GM23338 (cell line): Measurements from ENCODE around the gene ADAM15. TPM values are rescaled to one million over a fixed set of nuclear protein-coding genes. Genes with fewer than 3 reads are reported as not detected.

Experiments used
- ATAC-seq: fragments of 200-7000 bp; cut with Tn5 transposase; 3 replicates; pipeline ENCODE4 v1.9.1; 2020
- DNase-seq: peaks from one replicate; pipeline ENCODE4 v3.0.0-alpha.2; 2015; ENCODE audit warnings: low spot score
- H2AFZ ChIP-seq: fragments of 200-600 bp; sonication (generic); 2 replicates; pipeline ENCODE4 v1.8.0; 2016; ENCODE audit warnings: antibody characterized with exemption, mild to moderate bottlenecking, moderate library complexity
- H3F3A ChIP-seq: fragments of 200-600 bp; sonication (generic); replicated peaks from 2 replicates; pipeline ENCODE4 v1.8.0; 2017; ENCODE audit warnings: antibody characterized with exemption, mixed run types, low read depth
- H3K27ac ChIP-seq: fragments of 200-600 bp; sonication (generic); 2 replicates; pipeline ENCODE4 v1.6.1; 2016; ENCODE audit warnings: low read depth
- H3K27me3 ChIP-seq: fragments of 200-600 bp; sonication (generic); 2 replicates; pipeline ENCODE4 v1.8.0; 2016; ENCODE audit warnings: mild to moderate bottlenecking, mixed run types, moderate library complexity; ENCODE audit not compliant: insufficient read depth
- H3K36me3 ChIP-seq: fragments of 200-600 bp; sonication (generic); 2 replicates; pipeline ENCODE4 v1.8.0; 2016; ENCODE audit warnings: mild to moderate bottlenecking; ENCODE audit not compliant: insufficient read depth
- H3K4me1 ChIP-seq: fragments of 200-600 bp; sonication (generic); 2 replicates; pipeline ENCODE4 v1.8.0; 2016; ENCODE audit warnings: mild to moderate bottlenecking, moderate library complexity; ENCODE audit not compliant: insufficient read depth
- H3K4me2 ChIP-seq: fragments of 200-600 bp; sonication (generic); 2 replicates; pipeline ENCODE4 v1.7.1; 2017; ENCODE audit warnings: mixed run types
- H3K4me3 ChIP-seq: fragments of 200-600 bp; sonication (generic); 2 replicates; pipeline ENCODE4 v1.6.1; 2016; ENCODE audit warnings: mixed run types
- H3K79me2 ChIP-seq: fragments of 200-600 bp; sonication (generic); replicated peaks from 2 replicates; pipeline ENCODE4 v1.8.0; 2017; ENCODE audit warnings: mild to moderate bottlenecking; ENCODE audit not compliant: insufficient read depth
- H3K9me2 ChIP-seq: fragments of 200-600 bp; sonication (generic); 2 replicates; pipeline ENCODE4 v1.8.0; 2017; ENCODE audit not compliant: insufficient read depth
- H4K20me1 ChIP-seq: fragments of 200-600 bp; sonication (generic); replicated peaks from 2 replicates; pipeline ENCODE4 v1.8.0; 2017; ENCODE audit warnings: mild to moderate bottlenecking; ENCODE audit not compliant: insufficient read depth
- H3K27ac Mint-ChIP-seq: 2 replicates; pipeline ENCODE4 v1.8.0; 2020; ENCODE audit warnings: inconsistent platforms, mild to moderate bottlenecking, moderate library complexity, mixed read lengths
- H3K27me3 Mint-ChIP-seq: 3 replicates; pipeline ENCODE4 v1.8.0; 2022; ENCODE audit warnings: low read depth, mild to moderate bottlenecking, moderate library complexity, mixed read lengths, inconsistent platforms; ENCODE audit not compliant: insufficient read depth, poor library complexity
- H3K36me3 Mint-ChIP-seq: 3 replicates; pipeline ENCODE4 v1.8.0; 2021; ENCODE audit warnings: low read depth, mild to moderate bottlenecking, inconsistent platforms, moderate library complexity, mixed read lengths
- H3K4me1 Mint-ChIP-seq: 3 replicates; pipeline ENCODE4 v1.8.0; 2020; ENCODE audit warnings: mild to moderate bottlenecking, inconsistent platforms, mixed read lengths
- H3K4me3 Mint-ChIP-seq: 3 replicates; pipeline ENCODE4 v1.8.0; 2021; ENCODE audit warnings: moderate library complexity, mild to moderate bottlenecking, inconsistent platforms, mixed read lengths
- H3K9me3 Mint-ChIP-seq: 3 replicates; pipeline ENCODE4 v1.8.0; 2020; ENCODE audit warnings: moderate library complexity, mild to moderate bottlenecking, inconsistent platforms, mixed read lengths
- CREB1 ChIP-seq: fragments of 250-450 bp; sonication (Bioruptor Pico); IDR thresholded peaks from 2 replicates; pipeline ENCODE4 v1.5.0; 2020; ENCODE audit warnings: low read depth, mild to moderate bottlenecking, moderate library complexity
- EZH2 ChIP-seq: fragments of 200-600 bp; sonication (generic); IDR thresholded peaks from one replicate; pipeline ENCODE4 v1.8.0; 2017; ENCODE audit warnings: antibody characterized with exemption, mild to moderate bottlenecking, low read depth; ENCODE audit not compliant: unreplicated experiment
- EZH2phosphoT487 ChIP-seq: fragments of 200-600 bp; sonication (generic); IDR thresholded peaks from one replicate; pipeline ENCODE4 v1.8.1; 2018; ENCODE audit warnings: antibody characterized with exemption; ENCODE audit not compliant: unreplicated experiment
- JUNB ChIP-seq: IDR thresholded peaks from one replicate; pipeline ENCODE4 v1.6.1; 2016; ENCODE audit warnings: antibody characterized with exemption; ENCODE audit not compliant: unreplicated experiment
- POLR2AphosphoS5 ChIP-seq: IDR thresholded peaks from 2 replicates; pipeline ENCODE4 v1.6.1; 2016; ENCODE audit warnings: antibody characterized with exemption, low read depth
- STAT1 ChIP-seq: IDR thresholded peaks from one replicate; pipeline ENCODE4 v1.6.1; 2016; ENCODE audit warnings: antibody characterized with exemption; ENCODE audit not compliant: unreplicated experiment
- ZNF114 ChIP-seq: fragments of 250-450 bp; sonication (Bioruptor Pico); IDR thresholded peaks from 2 replicates; pipeline ENCODE4 v1.5.0; 2020; ENCODE audit warnings: mild to moderate bottlenecking, moderate library complexity
- polyA plus RNA-seq: library from polyadenylated mRNA; unstranded; fragments of >200 nt; fragmentation: Nextera tagmentation; extraction: Ambion mirVana; gene quantifications from 2 replicates; pipeline ENCODE4 v1.2.1, GENCODE V29; 2016
- total RNA-seq: library from RNA; depleted of rRNA; stranded (reverse); fragments of >200 nt; shearing (Covaris generic); gene quantifications from 2 replicates; pipeline ENCODE4 v1.2.3, GENCODE V29; 2014
- TF ChIP-seq, protein P1 (sequence below): IDR thresholded peaks from one replicate; pipeline ENCODE4 v1.6.1; 2018; ENCODE audit warnings: antibody characterized with exemption; ENCODE audit not compliant: unreplicated experiment
- TF ChIP-seq, protein P2 (sequence below), 2 experiments: fragments of 200-600 bp in 1 of 2; sonication (generic) in 1 of 2; conservative IDR thresholded peaks; 2 replicates each; pipeline versions ENCODE4 v1.5.1 to v1.6.1; 2016 to 2017; ENCODE audit warnings: antibody characterized with exemption in 2 of 2, low read depth in 2 of 2, mild to moderate bottlenecking in 2 of 2, moderate library complexity in 1 of 2

The ADAM15 gene
- total and polyA plus RNA-seq, 2 experiments from 2014 or later = 24.2 to 31.1 TPM

DNA sequence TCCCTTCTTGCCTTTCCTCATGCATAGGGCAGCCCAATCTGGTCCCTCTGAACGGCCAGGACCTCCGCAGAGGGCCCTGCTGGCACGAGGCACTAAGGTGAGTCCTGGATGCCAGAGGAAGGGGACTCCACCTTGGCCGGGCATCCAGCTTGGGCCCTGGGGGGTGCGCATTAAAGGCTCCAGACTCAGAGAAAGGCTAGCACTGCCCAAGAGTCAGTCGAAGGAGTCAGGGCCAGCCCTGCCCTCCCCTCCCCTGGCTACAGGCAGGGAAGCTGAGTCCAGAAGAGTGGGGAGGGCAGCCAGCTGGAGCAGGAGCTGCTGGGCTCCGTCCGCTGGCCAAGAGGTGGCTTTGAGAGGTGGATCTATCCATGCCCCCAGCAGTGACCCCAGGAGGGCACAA lies 9.6 kb downstream of the ADAM15 start (continued):
- TF ChIP-seq, protein P1, sequence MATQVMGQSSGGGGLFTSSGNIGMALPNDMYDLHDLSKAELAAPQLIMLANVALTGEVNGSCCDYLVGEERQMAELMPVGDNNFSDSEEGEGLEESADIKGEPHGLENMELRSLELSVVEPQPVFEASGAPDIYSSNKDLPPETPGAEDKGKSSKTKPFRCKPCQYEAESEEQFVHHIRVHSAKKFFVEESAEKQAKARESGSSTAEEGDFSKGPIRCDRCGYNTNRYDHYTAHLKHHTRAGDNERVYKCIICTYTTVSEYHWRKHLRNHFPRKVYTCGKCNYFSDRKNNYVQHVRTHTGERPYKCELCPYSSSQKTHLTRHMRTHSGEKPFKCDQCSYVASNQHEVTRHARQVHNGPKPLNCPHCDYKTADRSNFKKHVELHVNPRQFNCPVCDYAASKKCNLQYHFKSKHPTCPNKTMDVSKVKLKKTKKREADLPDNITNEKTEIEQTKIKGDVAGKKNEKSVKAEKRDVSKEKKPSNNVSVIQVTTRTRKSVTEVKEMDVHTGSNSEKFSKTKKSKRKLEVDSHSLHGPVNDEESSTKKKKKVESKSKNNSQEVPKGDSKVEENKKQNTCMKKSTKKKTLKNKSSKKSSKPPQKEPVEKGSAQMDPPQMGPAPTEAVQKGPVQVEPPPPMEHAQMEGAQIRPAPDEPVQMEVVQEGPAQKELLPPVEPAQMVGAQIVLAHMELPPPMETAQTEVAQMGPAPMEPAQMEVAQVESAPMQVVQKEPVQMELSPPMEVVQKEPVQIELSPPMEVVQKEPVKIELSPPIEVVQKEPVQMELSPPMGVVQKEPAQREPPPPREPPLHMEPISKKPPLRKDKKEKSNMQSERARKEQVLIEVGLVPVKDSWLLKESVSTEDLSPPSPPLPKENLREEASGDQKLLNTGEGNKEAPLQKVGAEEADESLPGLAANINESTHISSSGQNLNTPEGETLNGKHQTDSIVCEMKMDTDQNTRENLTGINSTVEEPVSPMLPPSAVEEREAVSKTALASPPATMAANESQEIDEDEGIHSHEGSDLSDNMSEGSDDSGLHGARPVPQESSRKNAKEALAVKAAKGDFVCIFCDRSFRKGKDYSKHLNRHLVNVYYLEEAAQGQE = no peak
- TF ChIP-seq POLR2AphosphoS5 = no peak
- TF ChIP-seq ZNF114 (CRISPR knock-in tag) = no peak

DNA sequence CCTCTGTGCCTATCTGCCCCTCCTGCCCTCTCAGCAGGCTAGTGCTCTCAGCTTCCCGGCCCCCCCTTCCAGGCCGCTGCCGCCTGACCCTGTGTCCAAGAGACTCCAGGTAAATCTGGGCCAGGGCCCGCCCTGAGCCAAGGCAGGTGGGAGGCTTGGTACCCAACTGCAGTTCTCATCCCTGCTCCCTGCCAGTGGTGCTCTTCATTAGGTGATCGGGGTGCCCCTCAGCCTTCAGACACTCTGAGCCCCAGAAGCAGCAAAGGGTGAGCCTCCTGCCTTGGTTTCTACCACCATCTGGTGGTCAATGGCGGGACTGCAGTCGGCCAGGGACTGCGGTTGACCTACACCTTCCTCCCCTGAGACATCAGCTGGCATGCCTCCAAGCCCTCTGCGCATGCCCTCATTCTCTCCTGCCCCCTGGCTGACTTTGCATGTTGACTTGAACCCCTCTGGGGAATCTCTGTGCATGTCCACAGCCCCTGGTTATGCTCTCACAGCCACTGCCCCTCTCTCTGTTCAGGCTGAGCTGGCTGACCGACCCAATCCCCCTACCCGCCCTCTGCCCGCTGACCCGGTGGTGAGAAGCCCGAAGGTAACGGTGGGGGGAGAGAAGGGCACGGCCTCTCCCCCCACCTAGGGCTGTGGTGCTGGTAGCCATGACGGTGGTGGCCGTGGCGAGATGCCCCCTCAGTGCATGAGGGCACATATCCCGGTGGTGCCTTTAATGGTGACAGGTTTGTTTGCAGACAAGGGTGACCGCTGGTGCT lies 10.4 kb downstream of the ADAM15 start:
- Mint-ChIP-seq H3K36me3 (peaks cover 11% of the 10 kb centered on the region; the same call in 1 of the 3 replicates), H3K4me1 (peaks cover 27% of the 10 kb centered on the region), H3K4me3 (peak overlapping the region; percentile 63), H3K27ac (no peak overlapping the region), H3K27me3 (peaks cover 8% of the 10 kb centered on the region), H3K9me3 (no peaks in the 10 kb centered on the region)
- Histone ChIP-seq H2AFZ (no peak overlapping the region), H3K79me2 (peaks cover 14% of the 10 kb centered on the region), H3K4me3 (peak overlapping the region; percentile 97), H3K4me1 (peaks cover 16% of the 10 kb centered on the region), H3K9me2 (no peaks in the 10 kb centered on the region), H4K20me1 (peaks cover 19% of the 10 kb centered on the region), H3K27me3 (peaks cover 6% of the 10 kb centered on the region; the same call in 1 of the 2 replicates), H3F3A (peaks cover 16% of the 10 kb centered on the region), H3K36me3 (no peaks in the 10 kb centered on the region), H3K4me2 (peak overlapping the region; percentile 94), H3K27ac (no peak overlapping the region)
- DNase-seq (peak; percentile 94), ATAC-seq (peak; percentile 55)
- TF ChIP-seq EZH2phosphoT487 = no peak
- TF ChIP-seq, protein P2, sequence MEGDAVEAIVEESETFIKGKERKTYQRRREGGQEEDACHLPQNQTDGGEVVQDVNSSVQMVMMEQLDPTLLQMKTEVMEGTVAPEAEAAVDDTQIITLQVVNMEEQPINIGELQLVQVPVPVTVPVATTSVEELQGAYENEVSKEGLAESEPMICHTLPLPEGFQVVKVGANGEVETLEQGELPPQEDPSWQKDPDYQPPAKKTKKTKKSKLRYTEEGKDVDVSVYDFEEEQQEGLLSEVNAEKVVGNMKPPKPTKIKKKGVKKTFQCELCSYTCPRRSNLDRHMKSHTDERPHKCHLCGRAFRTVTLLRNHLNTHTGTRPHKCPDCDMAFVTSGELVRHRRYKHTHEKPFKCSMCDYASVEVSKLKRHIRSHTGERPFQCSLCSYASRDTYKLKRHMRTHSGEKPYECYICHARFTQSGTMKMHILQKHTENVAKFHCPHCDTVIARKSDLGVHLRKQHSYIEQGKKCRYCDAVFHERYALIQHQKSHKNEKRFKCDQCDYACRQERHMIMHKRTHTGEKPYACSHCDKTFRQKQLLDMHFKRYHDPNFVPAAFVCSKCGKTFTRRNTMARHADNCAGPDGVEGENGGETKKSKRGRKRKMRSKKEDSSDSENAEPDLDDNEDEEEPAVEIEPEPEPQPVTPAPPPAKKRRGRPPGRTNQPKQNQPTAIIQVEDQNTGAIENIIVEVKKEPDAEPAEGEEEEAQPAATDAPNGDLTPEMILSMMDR (conservative IDR thresholded peaks at IDR 0.05; ENCODE audit: low read depth in 2 of 2) = peak; percentile 86 to 100

DNA sequence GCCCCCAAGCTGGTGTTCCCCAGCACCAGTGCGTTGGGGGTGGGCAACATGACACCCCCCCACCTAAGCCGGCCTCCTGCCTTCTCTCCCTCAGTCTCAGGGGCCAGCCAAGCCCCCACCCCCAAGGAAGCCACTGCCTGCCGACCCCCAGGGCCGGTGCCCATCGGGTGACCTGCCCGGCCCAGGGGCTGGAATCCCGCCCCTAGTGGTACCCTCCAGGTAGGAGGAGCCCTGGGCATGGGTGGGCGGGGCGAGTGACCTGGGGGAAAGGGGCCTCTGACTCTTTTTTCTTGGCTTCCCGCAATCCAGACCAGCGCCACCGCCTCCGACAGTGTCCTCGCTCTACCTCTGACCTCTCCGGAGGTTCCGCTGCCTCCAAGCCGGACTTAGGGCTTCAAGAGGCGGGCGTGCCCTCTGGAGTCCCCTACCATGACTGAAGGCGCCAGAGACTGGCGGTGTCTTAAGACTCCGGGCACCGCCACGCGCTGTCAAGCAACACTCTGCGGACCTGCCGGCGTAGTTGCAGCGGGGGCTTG lies 11.1 kb downstream of the ADAM15 start:
- Mint-ChIP-seq H3K36me3 (peaks cover 17% of the 10 kb centered on the region), H3K27me3 (peaks cover 8% of the 10 kb centered on the region), H3K9me3 (no peaks in the 10 kb centered on the region), H3K4me3 (peak overlapping the region; percentile 83), H3K27ac (no peak overlapping the region), H3K4me1 (peaks cover 27% of the 10 kb centered on the region)
- no peaks in the 10 kb centered on the region for H3K36me3 ChIP-seq
- peaks cover 14% of the 10 kb centered on the region for H3K79me2 ChIP-seq
- peak overlapping the region; percentile 91; the same call in 1 of the 2 replicates for H2AFZ ChIP-seq
- peak; percentile 88 for DNase-seq
- H3K4me3 ChIP-seq = peak overlapping the region; percentile 97
- H3F3A ChIP-seq = peaks cover 16% of the 10 kb centered on the region
- H3K4me1 ChIP-seq = peaks cover 16% of the 10 kb centered on the region
- peak overlapping the region; percentile 94 for H3K4me2 ChIP-seq
- ATAC-seq = peak; percentile 61
- no peak overlapping the region for H3K27ac ChIP-seq
- peaks cover 19% of the 10 kb centered on the region for H4K20me1 ChIP-seq
- no peaks in the 10 kb centered on the region for H3K9me2 ChIP-seq
- H3K27me3 ChIP-seq = peaks cover 6% of the 10 kb centered on the region; the same call in 1 of the 2 replicates
- TF ChIP-seq EZH2 (no peak), STAT1 (no peak), JUNB (no peak), CREB1 (CRISPR knock-in tag) (no peak)
- TF ChIP-seq, protein P1 = no peak
- TF ChIP-seq, protein P2 (conservative IDR thresholded peaks at IDR 0.05; ENCODE audit: low read depth in 2 of 2) = peak in 1 of 2 experiments; percentile 63; a peak in 3 of 4 replicates
